Stimulated activated CD8-positive, alpha-beta memory T cell treated with anti-CD3 and anti-CD28 coated beads, Interleukin-15, amount 100 ng/mL, for 4 hours (primary cell): Measurements from ENCODE around the gene TMEM129.
A peak's percentile ranks its signal among the peaks of the same experiment; 100 is the strongest.

Source experiments
- DNase-seq, 2 donors: peaks; one replicate each; pipeline ENCODE4 v3.0.0-alpha.2; 2020; ENCODE audit warnings: low read depth in 2 of 2

TMEM129 gene, protein sequence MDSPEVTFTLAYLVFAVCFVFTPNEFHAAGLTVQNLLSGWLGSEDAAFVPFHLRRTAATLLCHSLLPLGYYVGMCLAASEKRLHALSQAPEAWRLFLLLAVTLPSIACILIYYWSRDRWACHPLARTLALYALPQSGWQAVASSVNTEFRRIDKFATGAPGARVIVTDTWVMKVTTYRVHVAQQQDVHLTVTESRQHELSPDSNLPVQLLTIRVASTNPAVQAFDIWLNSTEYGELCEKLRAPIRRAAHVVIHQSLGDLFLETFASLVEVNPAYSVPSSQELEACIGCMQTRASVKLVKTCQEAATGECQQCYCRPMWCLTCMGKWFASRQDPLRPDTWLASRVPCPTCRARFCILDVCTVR

DNA sequence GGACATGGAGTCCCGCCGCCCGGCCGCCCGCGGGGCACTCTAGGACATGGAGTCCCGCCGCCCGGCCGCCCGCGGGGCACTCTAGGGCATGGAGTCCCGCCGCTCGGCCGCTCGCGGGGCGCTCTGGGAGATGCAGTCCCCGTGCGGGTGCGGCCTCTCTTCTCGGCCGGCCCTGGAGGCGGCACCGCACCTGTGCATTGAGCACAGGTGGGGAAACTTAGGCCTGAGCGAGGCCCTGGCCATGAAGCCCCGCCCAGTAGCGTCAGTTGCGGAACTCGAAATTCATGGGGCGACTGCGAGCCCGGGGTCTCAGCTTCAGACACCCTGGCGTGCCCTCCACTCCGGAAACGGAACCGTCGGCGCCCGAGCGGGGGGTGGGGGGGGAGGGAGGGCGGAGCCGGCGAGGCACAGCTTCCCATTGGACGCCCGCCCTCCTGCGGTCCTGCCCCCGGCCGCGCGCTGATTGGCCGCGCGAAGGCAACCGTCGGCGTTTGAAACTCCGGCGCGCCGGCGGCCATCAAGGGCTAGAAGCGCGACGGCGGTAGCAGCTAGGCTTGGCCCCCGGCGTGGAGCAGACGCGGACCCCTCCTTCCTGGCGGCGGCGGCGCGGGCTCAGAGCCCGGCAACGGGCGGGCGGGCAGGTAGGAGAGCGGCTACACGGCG lies at the start of gene TMEM129, which contains the start of gene TACC3:
Gene TMEM129 (minus strand): TSS at position 321 of the 663 bp plus-strand sequence. CDS start 486 bp downstream, outside the sequence.
Gene TACC3 (plus strand): TSS at position 519 of the 663 bp plus-strand sequence. CDS start 1,901 bp downstream, outside the sequence.
- peak; percentile 89 to 90 for DNase-seq

GRCh38 chr4:1770791-1771231 lies 49.7 kb upstream of the TMEM129 start:
- no peak for DNase-seq

DNA sequence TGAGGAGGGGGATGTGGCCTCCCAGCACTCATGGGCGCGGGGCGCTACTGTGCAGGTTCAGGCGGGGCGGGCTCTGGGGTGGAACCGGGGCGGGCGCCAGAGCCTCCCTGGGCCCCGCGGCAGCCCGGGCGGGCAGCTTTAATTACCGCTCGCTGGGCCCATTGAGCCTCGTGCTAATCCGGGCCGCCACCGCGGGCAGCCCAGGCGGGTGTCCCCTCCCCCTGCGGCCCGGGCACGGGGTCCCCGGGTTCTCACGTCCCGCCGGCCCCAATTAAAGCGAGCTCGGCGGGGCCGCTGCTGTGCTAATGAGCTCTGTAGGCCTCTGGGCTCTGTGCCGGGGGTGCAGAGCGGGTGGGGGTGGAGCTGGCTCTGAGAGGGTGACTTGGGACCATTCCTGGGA lies 49.1 kb upstream of the TMEM129 start:
- DNase-seq, result no peak

DNA sequence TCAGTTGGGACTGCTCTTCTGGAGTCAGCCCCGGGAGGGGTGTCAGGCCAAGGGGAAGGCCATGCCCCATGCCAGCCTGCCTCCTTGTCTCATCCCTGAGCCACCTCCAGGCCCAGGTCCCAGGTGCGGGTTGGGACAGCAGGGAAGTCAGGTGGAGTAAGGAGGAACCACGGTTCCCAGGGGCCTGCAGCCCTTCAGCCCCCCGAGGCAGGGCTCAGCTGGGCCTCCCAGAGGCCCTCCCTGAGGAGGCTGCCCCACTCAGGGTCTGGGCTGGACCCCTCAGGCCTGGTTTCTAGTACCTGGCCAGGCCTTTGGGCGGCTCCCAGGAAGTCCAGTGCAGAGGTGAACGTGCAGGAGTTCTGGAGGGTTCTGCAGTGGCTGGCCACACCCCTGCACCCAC lies 48.6 kb upstream of the TMEM129 start:
- DNase-seq, result no peak

DNA sequence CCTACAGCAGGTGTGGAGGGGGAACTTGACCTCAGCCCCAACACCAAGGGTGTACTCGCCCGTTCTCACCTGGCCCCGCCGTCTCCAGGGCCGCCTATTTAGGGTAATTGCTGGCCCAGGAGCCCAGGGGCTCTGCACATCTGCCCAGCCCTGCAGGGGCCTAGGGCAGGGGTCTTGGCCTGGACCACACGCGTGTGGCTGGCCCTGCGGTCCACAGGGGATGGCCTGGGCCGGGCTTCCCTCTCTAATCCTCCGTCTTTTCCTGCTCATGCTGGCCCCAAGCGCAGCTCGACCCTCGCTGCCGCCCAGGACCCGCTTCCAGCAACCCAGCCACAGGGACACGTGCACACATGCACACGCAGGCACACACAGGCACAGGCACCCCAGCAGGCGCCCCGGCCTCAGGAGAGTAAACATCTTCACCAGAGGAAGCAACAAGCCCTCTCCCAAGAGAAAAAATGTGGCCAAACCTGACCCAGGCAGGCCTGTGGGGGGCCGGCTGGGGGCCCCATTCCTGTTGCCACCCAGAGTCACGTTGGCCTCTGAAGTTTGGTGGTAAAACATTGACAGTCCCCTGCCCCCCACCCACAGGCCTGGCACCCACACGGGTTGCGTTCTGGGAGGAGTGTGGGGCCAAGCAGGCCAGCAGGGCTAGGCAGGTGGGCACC lies 47.4 kb upstream of the TMEM129 start:
- DNase-seq, result no peak

- DNase-seq, result no peak
These were observed 46.7 kb upstream of the TMEM129 start for GRCh38 chr4:1767770-1768366.

DNA sequence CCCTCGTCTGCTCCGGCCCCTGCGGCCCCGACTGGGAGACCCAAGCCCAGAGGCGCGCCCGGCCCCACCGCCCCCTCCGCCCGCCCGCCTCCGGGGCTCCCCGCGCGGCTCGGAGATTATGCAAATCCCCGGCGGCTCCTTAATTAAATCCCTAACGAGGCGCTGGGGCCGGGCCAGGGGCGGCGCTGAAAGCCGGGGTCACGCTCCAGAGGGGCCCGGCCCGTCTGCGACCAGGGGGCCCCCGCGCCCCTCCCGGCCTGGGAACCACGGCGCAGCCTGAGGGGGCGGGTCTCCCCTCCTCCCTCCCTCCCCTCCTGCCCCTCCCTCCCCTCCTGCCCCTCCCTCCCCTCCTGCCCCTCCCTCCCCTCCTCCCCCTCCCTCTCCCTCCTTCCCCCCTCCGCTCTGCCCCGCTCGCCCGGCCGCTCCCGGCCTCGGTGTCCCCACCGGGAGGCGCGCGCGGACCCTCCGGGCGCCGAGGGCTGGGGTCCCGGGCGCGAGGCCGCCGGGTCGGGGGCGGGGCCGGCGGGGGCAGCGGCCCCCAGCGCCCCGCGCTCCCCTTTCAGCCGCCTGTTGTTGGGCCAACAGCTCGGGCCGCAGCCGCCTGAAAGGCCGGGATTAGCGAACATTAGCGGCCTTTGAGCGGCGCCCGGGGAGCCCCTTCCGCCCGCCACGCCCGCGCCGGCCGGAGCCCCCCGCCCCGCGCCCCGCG lies 46.1 kb upstream of the TMEM129 start:
- no peak for DNase-seq

DNA sequence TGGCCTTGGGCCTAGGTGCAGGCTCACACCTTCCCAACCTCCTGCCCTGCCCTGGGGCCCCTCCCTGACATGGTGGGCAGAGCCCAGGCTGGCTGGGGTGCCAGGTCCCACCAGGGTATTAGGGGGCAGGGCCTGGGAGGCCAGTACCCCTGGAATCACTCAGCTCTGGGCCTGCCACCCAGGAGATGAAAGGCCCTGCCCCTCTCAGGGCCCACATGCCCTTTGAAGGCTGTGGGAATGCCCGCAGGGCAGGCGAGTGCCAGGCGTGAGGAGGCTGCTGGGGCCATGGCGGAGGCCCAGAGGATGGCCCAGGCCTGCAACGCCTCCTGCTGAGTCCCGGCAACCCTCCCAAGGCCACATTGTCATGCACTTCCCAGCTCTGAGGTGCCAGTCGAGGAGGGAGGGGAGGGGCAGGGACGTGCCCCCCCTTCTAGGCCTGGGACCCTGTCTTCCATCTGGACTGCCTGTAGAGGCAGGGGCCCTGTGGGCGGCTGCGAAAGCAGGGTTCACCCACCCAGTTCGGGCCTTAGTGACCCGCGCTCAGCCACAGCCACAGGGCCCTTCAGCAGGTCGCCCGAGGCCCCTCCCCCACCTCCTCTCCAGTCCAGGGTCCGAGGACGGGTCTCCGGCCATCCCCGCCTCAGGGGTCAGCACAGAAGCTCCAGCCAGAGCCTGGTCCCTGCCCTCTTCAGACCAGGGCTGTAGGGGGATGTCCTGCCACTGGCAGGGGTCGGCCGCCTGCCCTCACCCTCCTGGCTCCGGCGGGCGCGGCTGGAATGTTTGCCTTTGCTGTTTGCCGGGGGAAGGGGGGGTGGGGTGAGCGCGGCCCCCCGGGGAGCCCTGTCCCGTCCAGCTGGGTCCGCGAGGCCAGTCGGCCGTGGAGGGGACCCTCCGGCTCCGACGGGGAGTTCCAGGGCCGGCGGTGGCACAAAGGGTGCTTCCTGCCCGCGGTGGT lies 45.3 kb upstream of the TMEM129 start:
- DNase-seq, result no peak

DNA sequence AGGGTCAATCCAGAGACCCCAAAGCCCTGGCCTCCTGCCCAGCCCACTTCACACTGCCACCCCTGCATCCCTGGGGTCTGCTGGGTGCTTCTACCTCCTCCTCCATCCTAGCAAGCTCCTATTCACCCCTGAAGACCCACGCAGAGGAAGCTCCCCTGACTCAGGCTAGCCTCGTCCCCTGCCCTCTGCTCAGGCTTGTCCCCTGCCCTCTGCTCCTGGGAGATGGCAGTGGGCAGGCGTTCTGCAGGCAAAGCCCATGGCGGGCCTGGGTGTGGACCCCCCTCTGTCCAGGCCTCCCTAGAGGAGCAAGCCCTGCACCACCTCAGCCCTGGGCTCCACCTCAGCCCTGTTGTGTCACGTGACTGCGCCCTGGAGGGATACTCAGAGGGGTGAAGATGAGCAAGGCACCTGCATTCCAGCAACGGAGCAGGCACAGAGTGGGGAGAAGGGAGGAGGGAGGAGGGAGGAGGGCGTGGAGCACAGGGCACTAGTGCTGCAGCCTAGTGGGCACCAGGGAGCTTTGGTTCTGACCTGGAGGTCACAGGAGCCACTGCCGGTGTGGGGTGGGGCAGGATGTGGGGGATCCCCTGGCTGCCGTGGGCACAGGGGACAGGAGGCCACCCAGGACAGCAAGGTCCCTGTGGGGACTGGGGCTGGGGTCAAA lies 44.4 kb upstream of the TMEM129 start:
- no peak for DNase-seq

DNA sequence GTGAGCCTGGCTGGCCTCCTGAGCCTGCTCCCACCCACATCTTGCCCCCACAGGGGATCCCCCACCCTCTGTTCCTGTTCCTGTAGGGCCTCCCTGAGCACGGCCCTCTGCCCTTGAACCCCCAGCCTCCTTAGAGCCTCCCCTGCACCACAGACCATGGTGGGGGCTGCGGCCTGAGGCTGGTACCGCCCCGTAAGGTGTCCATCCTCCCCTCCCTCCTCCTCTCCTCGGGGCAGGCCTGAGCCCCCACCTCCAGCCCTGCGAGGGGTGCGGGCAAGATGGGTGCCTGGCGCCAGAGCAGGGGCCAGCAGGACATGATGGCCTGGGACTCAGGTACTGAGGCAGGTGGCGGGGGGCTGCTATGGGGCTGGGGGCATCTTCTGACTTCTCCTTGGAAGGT lies 43.5 kb upstream of the TMEM129 start:
- DNase-seq, result no peak

GRCh38 chr4:1763550-1764080 lies 42.5 kb upstream of the TMEM129 start:
- DNase-seq, result no peak

GRCh38 chr4:1763070-1763549 lies 42.0 kb upstream of the TMEM129 start:
- no peak for DNase-seq

- DNase-seq, result no peak
These were observed 41.3 kb upstream of the TMEM129 start for GRCh38 chr4:1762264-1763010.

DNA sequence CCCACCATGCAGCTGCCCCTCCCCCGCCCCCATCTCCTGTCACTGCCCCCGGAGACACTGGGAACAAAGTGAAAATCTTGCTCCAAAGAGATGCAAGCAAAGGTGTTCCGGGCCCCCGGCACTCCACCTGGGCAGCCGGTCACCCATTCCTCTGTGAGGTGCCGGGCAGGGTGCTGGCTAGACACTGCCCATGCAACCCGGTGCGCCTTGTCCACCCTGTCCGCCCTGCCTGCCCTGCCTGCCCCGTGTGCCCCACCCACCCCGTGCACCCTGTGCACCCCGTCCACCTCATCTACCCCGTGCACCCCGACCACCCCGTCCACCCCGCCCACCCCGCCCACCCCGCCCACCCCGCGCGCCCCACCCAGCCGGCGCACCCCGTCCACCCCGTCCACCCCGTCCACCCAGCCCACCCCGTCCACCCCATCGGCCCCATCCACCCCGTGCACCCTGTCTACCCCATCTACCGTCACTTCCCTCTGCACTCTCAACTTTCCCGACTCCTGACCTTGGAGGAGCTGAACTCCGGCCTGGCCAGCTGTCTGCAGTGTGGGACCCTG lies 40.1 kb upstream of the TMEM129 start:
- DNase-seq, result no peak

- no peak for DNase-seq
These were observed 39.5 kb upstream of the TMEM129 start for GRCh38 chr4:1760521-1761071.

- DNase-seq, result no peak
These were observed 38.7 kb upstream of the TMEM129 start for GRCh38 chr4:1759818-1760223.

- DNase-seq, result no peak
These were observed 38.2 kb upstream of the TMEM129 start for GRCh38 chr4:1759170-1759817.
